Gastroesophageal sphincter (tissue), 3 donors: ENCODE measurements around the gene LCMT1.

Experiments
- CTCF ChIP-seq, 4 experiments: fragments of 200-600 bp in 2 of 4; fragments of 450-650 bp in 2 of 4; sonication (generic) in 1 of 4; IDR thresholded peaks; one replicate each; pipeline ENCODE4 v1.5.1; 2017 to 2019; ENCODE audit warnings: antibody characterized with exemption in 4 of 4, mild to moderate bottlenecking in 2 of 4, moderate library complexity in 2 of 4
- EP300 ChIP-seq: sonication (generic); formaldehyde crosslinking; IDR thresholded peaks from one replicate; pipeline ENCODE4 v1.6.1; 2017; ENCODE audit warnings: antibody characterized with exemption, mild to moderate bottlenecking
- POLR2A ChIP-seq, 2 donors: fragments of 450-650 bp; IDR thresholded peaks; one replicate each; pipeline ENCODE4 v1.6.1; 2017; ENCODE audit warnings: antibody characterized with exemption in 2 of 2, mild to moderate bottlenecking in 2 of 2, moderate library complexity in 1 of 2
- POLR2AphosphoS5 ChIP-seq: sonication (generic); formaldehyde crosslinking; IDR thresholded peaks from one replicate; pipeline ENCODE4 v1.6.1; 2017; ENCODE audit warnings: antibody characterized with exemption

DNA sequence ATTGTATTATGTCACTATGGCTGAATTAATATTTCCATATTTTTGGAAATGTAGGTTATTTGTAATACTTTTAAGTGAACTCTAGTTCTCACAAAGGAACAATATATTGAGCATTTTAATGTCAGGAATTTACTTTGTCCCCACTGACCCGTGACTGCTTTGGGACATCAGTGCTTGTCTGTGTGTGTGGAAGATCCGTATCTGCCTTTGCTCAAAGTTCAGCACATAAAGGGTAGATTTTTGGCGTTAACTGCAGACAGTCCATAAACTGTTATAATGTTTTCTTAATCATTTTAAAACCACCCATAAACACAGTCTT, 65.9 kb downstream of the LCMT1 start:
- TF ChIP-seq CTCF (IDR thresholded peaks at IDR 0.05): no peak
- TF ChIP-seq POLR2AphosphoS5: no peak
- no peak for TF ChIP-seq EP300
- no peak for TF ChIP-seq POLR2A (IDR thresholded peaks at IDR 0.05)
